NCI-H510A treated with DMSO at 0.1 percent for 48 hours (cell line): ENCODE results near the gene B3GALT6.
"Not testable (repeated sequence)": the region's sequence is repeated elsewhere in the genome, so short reads cannot be mapped to it uniquely, and the experiment has no call there.

Source experiments
- DNase-seq: peaks from one replicate; lab custom pipeline; 2025; lab: John Stamatoyannopoulos, UW

The B3GALT6 gene

DNA sequence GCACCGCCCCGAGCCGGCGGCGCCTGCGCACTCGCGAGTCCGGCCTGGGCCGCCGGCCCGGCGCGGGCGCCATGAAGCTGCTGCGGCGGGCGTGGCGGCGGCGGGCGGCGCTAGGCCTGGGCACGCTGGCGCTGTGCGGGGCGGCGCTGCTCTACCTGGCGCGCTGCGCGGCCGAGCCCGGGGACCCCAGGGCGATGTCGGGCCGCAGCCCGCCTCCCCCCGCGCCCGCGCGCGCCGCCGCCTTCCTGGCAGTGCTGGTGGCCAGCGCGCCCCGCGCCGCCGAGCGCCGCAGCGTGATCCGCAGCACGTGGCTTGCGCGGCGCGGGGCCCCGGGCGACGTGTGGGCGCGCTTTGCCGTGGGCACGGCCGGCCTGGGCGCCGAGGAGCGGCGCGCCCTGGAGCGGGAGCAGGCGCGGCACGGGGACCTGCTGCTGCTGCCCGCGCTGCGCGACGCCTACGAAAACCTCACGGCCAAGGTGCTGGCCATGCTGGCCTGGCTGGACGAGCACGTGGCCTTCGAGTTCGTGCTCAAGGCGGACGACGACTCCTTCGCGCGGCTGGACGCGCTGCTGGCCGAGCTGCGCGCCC lies at the start of gene B3GALT6:
B3GALT6 (plus strand) TSS at position 30 of the 588 bp plus-strand sequence; CDS start at position 72, 42 bp downstream.
- no peak for DNase-seq

DNA sequence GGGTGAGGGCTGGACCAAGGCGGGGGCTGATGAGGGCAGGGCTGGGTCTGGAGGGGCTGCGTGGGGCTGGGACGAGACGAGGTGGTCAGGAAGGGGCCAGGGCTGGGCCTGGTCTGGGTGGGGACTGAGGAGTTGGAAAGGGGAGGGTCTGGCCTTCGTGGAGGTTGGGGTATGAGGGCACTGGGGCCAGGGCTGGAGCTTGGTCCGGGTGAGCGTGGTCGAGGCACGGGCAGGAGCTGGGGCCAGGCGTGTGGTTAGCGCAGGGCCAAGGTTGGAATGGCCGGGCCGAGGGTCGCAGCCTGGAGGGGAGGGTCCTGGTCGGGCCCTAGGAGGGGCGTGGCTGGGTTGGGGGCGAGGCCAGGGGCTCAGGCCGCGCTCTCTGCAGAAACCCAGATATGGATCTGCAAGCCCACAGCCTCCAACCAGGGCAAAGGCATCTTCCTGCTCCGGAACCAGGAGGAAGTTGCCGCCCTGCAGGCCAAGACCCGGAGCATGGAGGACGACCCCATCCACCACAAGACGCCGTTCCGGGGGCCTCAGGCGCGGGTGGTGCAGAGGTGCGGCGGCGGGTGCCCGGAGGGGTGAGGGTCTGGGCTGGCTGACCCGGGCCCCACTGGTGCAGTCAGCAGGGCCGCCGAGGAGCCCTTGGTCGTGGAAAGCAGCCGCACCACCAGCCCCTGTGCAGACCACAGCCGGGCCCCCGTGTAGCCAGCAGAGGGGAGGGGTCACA lies 49.4 kb upstream of the B3GALT6 start:
- no peak for DNase-seq

DNA sequence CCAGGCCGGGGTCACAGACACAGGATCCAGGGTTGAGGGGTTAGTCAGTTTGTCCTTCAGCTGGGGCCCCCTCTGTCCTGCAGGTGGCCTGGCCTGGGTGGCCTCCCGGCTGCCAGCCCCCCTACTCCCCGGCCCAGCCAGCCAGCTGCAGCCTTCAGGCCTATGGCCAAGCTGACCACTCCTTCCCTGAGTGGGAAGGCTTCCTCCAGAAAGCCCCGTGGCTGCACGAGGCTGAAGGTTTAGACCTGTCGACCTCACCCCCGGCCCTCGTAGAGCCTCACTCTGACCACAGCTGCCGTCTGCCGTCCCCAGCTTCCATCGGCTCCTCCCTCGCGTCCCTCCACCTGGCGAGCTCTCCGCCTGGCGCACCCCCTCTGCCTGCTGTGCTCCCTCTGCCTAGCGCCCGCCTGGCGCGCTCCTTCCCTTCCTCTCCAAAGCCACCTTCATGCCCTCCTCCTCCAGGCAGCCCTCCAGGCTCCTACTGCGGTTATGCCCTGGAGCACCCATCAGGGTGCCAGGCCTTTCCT lies 48.8 kb upstream of the B3GALT6 start:
- no peak for DNase-seq

DNA sequence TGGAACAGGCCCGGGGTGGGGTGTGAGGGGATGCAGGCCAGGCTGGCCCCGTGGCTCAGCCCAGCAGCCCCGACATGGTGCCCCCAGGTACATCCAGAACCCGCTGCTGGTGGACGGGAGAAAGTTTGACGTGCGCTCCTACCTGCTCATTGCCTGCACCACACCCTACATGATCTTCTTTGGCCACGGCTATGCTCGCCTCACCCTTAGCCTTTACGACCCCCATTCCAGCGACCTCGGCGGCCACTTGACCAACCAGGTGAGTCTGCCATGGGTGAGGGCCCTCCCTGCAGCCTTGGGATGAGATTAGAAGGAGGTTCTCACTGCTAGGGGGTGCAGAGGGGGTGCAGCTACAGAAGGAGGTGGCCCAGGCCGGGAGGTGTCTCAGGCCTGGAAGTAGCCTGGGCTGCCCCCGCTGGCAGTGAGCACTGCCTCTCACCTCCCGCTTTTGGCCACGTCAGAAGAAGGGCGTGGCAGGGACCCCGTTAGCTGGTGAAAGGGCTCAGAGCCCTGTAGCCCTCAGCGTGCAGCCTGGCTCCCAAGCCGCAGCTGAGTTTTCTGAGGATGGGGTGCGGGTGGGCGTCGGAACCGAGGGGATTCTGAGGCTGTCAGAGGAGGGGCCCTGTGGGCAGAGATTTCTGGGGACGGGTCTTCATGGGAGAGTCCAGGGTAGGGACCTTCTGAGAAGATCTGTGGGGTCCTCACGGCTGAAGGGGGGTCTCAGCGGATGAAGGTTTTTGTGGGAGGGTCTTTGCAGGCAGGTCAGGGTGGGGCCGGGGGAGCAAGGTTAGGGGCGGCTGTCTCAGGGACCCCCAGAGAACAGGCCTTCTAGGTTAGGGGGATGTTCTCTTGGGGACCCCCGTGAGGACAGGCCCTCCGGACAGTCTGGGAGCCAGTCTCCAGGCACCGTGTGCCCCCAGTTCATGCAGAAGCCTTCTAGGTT lies 47.9 kb upstream of the B3GALT6 start:
- no peak for DNase-seq

DNA sequence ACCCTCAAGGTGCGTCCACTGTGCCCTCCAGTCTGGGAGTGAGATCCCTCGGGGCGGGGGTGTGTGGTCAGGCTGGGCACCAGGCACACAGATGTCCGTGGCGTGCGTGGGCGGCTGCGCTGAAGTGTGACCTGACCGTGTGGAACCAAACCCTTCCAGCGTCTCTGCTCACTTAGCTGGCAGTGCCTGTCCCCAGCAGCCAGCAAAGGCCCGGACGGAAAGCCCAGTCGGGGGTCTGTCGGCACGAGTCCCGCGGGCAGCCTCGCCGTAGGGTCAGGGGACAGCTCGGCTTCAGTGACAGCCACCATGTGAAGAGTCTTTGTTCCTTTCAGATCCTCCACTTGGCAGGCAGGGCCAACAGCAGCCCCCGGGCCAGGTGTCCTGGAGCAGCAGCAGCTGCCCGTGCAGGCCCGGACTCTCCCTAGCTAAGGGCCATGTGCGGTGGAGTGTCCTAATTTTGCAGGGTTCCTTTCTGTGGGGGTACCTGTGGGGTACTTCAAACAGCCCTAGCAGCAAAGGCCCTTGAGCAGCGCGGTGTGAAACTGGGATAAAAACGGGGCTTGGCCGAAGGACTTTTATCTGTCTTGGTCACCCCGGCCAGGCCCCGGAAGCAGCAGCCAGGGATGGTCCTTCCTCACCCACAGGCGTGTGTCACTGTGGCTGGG lies 46.8 kb upstream of the B3GALT6 start:
- no peak for DNase-seq

DNA sequence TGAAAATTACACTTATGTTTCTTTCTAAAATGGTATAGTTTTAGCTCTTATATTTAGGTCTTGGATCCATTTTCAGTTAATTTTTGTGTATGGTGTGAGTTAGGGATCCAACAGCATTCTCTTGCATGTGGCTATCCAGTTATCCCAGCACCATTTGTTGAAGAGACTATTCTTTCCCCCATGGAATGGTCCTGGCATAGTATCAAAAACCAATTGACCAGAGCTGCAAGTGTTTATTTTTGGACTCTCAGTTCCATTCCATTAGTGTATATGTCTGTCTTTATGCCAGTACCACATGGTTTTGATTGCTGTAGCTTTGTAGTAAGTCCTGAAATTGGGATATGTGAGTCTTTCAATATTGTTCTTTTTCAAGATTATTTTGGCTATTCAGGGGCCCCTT lies 44.1 kb upstream of the B3GALT6 start:
- DNase-seq = no peak

DNA sequence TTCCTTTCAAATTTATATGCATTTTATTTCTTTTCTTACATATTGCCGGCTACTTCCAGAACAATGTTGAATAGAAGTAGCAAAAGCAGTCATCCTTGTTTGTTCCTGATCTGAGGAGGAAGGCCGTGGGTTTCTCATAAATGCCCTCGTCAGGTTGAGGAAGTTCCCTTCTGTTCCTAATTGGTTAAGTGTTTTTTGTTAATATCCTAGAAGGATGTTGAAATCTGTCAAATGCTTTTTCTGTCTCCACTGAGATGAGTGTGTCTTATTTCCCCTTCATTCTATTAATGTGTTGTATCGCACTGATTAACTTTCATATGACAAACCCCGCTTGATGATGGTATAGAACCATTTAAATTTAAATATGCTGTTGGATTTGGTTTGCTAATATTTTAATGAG lies 42.9 kb upstream of the B3GALT6 start:
- no peak for DNase-seq

DNA sequence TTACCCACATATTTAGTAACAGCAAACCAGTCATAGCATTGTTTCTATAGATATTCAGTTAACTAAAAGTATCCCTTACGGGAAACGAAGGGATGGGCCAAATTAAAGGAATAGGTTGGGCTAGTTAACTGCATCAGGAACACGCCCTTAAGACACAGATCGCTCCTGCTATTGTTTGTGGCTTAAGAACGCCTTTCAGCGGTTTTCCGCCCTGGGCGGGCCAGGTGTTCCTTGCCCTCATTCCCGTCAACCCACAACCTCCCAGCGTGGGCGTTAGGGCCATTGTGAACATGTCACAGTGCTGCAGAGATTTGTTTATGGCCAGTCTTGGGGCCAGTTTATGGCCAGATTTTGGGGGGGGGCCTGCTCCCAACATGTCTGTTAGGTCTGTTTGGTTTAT lies 40.3 kb upstream of the B3GALT6 start:
- no peak for DNase-seq

DNA sequence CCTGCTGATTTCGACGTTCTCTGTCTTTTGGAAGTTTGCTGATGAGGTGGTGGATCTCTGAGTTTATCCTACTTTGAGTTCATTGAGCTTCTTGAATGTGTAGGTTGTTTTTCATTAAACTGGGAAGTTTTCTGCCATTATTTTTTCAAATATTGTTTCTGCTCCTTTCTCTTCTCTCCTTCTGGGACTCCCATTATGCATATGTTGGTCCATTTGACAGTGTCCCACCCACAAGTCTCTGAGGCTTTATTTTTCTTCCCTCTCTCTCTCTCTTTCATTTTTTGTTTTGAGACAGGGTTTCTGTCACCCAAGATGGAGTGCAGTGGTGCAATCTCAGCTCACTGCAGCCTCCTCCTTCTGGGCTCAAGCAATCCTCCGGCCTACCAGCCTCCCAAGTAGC lies 37.3 kb upstream of the B3GALT6 start:
- no peak for DNase-seq

DNA sequence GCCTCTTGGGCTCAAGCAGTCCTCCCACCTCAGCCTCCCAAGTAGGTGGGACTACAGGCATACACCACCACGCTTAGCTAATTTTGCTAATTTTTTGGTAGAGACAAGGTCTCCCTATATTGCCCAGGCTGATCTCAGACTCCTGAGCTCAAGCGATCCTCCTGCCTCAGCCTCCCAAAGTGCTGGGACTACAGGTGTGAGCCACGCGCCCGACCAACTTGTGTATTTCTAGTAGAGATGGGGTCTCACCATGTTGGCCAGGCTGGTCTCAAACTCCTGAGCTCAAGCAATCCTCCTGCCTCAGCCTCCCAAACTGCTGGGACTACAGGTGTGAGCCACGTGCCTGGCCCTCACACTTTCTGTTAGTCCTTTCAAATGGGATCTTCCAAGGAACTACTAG lies 36.3 kb upstream of the B3GALT6 start:
- not testable (repeated sequence) for DNase-seq

DNA sequence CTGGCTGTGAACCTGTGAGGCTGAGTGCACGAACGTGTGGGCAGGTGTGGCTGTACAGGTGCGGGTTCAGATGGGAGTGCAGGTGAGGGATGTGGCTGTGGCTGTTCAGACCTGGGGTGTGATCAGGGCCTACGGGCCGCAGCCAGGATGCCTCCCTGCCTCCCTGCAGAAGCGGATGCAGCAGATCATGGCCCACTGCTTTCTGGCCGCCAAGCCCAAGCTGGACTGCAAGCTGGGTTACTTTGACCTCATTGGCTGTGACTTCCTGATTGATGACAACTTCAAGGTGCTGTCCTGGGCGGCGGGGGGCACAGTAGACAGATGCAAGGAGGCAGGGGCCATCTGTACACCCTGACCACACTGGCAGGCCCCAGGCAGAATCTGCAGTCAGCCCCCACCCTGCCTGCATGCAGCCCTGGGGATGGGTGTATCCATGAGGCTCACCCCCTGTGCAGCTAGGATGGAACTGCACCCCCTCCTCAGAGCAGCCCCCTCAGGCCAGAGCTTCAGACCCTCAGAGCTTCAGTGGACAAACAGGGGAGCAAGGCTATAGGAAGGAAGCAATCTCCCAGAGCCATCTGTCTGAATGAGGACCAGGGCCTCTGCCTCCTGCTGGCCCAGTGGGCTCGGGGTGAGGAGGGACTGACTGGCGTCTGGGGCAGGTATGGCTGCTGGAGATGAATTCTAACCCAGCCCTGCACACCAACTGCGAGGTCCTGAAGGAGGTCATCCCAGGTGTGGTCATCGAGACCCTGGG lies 35.4 kb upstream of the B3GALT6 start:
- DNase-seq = no peak

DNA sequence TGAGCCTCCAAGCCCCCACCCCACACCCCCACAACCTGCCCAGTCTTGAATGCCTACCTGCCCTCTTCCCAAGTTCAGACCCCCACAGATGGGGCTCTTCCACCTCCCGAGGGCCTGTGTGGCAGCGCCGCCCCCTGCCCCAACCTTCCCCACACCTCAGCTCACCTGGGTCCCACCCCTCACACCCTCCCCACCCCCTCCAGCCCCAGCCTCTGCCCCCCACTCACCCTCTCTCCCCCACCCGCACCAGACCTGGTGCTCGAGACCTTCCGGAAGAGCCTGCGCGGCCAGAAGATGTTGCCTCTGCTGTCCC lies 34.9 kb upstream of the B3GALT6 start:
- DNase-seq = no peak

DNA sequence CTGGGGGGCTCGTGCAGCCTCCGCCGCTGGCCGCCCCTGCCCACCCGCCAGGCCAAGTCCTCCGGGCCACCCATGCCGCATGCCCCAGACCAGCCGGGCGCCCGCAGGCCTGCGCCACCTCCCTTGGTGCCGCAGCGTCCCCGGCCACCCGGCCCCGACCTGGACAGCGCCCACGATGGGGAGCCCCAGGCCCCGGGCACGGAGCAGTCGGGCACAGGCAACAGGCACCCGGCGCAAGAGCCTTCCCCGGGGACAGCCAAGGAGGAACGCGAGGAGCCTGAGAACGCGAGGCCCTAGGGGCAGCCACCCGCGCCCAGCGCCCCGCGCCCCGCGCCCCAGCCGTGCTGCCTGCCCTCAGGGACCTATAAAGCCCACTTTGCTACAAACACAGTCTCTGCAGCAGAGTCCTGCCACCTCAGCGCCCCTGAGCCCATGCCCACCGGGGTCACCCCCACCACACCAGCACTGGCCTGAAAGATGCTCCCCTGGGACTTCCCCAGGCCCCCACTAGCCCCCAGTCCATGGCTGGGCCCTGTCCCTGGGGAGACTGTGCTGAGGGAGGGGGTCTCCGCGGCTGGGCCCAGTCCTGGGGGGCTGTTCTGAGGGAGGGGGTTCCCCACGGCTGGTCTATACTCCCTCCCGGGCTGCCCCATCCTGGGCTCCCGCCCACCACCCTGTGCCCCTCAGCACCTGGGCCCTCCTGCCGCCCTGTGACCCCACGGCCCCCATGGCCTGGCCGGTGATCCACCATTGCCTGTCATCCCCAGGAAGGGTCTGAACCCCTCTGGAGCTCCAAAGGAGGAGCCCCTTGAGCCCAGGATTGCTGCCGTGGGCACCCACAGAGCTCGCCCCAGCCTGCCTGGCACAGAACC lies 34.2 kb upstream of the B3GALT6 start:
- no peak for DNase-seq

DNA sequence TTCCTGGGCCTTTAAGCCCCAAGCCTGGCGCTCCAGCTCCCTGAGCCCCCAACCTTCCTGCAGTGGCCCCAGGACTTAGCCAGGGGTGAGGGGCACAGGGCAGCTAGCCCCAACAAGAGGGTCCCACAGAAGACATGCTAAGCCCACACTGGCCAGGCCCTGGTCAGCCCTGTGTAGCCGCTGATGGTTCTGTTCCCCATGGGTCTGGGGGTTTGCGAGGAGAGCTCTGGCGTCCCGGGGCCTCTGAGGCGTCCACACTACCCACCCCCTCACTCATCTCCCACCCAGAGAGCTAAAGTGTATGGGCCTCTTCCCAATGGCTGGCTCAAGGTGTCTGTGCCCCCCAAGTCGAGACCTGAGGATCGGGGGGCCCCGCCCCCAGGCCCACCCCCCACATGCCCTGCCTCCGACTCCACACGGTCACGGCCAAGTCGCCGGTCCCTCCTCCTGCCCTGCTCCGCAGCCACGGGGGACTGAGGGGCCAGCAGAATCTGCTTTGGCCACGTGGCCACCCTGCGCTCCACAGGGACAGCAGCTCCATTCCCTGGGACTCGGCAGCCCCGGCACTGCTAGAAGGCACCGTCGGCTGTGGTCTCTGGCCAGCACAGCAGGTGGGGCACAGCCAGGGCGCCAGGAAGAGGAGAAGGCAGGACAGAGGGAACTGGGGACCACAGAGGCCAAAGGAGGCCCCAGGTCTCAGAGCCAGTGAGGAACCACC lies 33.5 kb upstream of the B3GALT6 start:
- DNase-seq = no peak

DNA sequence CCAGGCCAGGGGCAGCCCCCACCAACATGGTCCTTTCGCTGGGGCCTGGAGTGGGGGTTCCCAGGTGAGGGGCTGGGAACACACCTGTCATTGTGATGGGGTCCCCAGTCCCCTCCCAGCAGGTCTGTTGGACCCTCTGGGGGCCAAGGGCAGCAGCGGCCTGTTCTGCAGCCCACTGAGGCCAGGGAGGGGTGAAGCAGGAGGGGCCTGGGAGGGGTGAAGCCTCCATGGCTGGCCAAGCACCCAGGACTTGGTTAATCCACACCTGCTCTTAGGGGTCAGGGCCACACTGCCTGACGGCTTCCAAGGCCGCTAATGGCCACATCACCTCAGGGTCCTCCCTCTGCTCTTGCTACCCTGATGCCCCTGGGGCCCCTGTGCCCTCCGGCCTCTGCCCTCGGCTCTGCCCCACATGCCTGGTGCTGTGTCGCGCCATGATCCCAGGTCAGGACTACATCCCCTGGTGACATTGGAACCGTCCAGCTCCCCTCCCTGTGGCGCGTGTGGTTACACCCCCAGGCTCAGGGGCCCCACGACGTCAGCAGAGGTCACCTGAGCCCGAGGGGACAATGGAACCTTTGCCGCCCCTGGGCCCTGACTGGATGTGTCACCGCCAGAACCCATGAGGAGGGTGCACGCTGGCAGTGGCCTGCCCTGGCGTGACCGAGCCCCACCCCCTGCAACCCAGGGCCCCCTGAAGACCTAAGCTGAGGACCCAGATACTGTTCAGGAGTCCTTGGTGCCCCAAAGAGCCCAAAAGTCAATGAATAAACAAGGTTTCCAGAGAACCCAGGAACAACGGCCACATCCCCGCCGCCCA lies 32.7 kb upstream of the B3GALT6 start:
- DNase-seq = no peak

DNA sequence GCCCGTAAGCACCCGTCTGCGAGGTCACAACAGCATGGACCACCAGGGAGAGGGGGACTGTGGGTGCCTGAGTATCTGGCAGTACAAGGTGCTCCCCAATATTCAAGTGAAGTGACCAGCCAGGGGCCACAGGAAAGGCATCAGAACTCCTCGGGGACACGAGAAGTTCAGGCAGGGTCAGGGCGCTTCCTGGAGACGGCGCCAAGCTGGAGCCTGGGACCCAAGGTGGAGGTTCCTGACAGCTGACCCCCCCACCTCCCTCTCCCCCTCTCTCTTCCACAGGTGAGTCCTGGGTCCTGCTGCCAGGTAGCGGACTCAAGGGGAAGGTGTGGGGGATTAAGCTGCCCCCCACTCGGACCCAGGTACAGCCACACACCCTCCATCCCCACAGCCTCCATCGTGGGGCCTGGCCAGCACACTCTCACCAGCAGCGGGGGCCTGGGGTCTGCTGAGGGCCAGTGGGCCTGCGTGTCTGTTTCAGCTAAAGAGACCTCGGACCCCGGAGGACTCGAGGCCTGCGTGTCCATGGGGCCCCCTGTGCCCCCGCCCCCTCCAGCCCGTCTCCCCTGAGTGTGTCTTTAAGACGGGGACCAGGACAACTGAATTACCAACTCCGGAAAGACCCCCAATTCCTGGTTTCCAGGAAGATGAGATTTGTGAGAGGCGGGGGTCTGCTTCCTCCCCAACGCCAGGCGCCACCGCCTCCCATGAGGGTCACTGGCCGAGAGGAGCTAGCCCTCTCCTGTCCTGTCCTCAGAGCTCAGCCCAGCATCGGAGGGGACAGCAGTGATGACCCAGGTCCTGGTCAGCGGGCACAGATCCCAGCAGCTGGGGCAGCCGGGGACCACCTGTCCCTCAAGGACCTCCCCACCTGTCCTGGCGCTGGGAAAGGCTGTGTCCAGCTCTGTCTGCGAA lies 31.8 kb upstream of the B3GALT6 start:
- no peak for DNase-seq

DNA sequence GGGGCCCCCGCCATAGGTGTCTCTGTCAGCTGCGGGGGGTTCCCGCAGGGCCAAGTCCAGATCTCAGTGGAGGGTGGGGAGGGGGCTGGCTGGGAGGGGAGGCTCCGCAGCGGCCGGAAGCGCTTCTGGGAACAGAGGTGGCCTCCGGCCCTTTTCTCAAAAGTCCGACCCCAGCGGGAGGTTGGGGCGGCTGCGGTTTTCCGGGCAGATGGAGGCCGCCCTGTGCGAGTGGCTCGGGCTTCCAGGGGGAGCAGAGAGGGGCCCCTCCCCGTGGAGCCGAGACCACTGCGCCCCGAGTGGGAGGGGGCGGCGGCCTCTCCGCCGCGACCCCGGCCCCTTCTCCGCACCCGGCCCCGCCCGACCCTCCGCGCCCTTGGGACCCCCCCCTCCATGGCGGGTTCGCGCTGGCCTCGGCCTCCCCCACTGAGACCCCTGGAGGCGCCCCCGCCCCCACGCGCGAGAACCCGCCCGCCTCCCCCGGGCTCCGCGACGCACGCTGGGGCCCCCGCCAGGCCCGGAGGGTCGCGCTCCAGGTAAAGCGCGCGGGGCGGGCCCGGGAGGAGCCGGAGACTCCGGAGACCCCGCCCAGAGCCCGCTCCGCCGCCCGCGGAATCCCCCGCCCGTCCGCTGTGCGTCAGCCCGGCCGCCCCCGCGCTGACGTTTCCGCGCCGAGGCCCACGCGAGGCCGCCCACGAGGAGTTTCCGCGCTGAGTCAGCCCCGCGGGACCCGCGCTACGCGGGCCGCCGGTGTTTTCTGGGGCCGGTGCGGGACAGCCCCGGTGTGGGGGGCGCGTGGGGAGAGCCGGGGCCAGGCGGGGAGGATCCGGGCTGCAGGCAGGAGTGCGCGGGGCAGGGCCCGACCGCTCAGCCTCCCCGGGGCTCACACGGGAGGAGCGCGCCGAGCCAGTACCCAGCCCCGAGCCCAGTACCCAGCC lies 30.9 kb upstream of the B3GALT6 start:
- DNase-seq = peak; percentile 36
